Activated CD8-positive, alpha-beta memory T cell treated with anti-CD3 and anti-CD28 coated beads, Interleukin-2, amount 50 U/mL, for 48 hours (primary cell): ENCODE results near the gene AP1G2.
"Not testable (repeated sequence)": the region's sequence is repeated elsewhere in the genome, so short reads cannot be mapped to it uniquely, and the experiment has no call there.

Experiments used
- DNase-seq: peaks from one replicate; pipeline ENCODE4 v3.0.0-alpha.2; 2020

The AP1G2 gene

GRCh38 chr14:23567186-23568020, at the start of gene AP1G2:
Gene AP1G2, minus strand, starts transcription at chr14:23567791. Its CDS starts 477 bp downstream, at chr14:23567314.
- peak; percentile 92 for DNase-seq

GRCh38 chr14:23615856-23616255, 48.3 kb upstream of the AP1G2 start:
- no peak for DNase-seq

- DNase-seq = no peak
Observed at GRCh38 chr14:23614395-23614828, 46.8 kb upstream of the AP1G2 start.

GRCh38 chr14:23613242-23614070, 45.9 kb upstream of the AP1G2 start:
- no peak for DNase-seq

- no peak for DNase-seq
Observed at GRCh38 chr14:23612802-23613201, 45.2 kb upstream of the AP1G2 start.

GRCh38 chr14:23612354-23612732, 44.8 kb upstream of the AP1G2 start:
- DNase-seq = no peak

- DNase-seq = no peak
Observed at GRCh38 chr14:23610815-23611289, 43.3 kb upstream of the AP1G2 start.

GRCh38 chr14:23610090-23610814, 42.7 kb upstream of the AP1G2 start:
- DNase-seq = no peak

DNA sequence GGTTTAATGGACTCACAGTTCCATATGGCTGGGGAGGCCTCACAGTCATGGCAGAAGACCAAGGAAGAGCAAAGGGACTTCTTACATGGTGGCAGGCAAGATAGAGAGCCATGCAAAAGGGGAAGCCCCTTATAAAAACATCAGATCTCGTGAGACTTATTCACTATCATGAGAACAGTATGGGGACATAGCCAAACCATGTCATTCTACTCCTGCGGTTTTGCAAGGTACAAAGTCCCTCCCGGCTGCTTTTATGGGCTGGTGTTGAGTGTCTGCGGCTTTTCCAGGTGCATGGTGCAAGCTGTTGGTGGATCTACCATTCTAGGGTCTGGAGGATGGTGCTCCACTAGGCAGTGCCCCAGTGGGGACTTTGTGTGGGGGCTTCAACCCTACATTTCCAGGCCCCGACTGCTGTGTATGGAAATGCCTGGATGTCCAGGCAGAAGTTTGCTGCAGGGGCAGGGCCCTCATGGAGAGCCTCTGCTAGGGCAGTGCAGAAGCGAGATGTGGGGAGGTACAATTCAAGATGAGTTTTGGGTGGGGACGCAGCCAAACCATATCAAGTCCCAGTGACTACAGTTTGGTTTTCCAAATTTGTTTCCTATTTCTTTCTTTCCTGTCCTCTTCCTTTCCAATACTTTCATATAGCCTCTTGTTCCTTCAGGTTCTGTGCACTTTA, 42.0 kb upstream of the AP1G2 start:
- not testable (repeated sequence) for DNase-seq

GRCh38 chr14:23609001-23609400, 41.4 kb upstream of the AP1G2 start:
- DNase-seq = no peak

- no peak for DNase-seq
Observed at GRCh38 chr14:23608454-23608853, 40.9 kb upstream of the AP1G2 start.

DNA sequence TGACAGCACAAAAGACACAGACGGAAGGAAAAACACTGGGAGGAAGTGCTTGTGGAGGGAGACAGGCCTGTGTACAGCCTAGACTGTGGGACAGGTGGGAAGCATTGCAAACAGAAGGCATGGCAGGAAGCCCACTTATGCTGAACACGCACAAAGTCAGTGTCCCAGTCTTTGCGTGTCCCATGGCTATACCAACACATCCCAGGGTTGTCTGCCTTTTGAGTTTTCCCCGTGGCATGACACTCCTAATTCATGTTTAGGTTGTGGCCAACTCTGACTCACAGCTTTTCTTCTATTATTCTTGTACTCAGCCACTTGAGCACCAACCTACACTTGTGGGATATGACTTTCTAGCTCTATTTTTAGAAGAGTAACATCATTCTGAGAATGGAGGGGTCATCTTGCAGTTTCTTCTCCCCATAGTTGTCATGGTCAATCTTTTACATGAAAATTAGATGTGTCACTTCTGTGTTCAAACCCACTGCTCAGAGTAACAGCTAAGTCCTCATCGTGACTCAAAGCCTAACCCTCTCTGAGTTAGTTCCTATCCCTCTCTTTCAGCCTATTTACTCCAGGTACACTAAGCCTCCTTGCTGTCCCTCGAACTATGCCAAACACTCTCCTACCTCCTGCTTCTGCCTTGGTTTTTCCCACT, 38.5 kb upstream of the AP1G2 start:
- DNase-seq = no peak

DNA sequence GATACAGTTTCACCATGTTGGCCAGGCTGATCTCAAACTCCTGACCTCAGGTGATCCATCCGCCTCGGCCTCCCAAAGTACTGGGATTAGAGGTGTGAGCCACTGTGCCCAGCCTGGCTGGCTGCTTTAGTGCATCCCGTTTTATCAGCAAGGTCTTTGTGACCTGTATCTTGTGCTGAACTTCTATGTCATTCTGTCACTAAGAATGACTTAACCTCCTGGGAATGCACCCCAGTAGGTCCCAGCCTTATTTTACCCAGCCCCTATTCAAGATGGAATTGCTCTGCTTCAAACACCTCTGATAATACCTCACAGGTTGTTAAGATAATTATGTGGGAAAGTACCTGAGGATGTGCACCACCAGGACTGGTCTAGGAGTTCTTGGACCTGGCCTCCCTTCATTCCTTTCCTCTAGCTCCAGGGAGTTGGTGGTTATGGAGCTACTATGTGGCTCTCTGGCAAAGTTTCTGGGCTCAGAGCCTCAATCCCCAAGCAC, 37.1 kb upstream of the AP1G2 start:
- no peak for DNase-seq

DNA sequence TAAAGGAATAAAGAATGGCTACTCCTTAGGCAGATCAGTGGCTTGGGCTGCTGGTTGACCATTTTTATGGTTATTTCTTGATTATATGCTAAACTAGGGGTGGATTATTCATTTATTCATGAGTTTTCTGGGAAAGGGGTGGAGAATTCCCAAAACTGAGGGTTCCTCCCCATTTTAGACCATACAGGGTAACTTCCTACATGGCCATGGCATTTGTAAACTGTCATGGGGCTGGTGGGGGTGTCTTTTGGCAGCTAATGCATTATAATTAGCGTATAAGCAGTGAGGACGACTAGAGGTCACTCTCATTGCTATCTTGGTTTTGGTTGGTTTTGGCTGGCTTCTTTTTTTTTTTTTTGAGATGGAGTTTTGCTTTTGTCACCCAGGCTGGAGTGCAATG, 36.6 kb upstream of the AP1G2 start:
- DNase-seq = no peak

DNA sequence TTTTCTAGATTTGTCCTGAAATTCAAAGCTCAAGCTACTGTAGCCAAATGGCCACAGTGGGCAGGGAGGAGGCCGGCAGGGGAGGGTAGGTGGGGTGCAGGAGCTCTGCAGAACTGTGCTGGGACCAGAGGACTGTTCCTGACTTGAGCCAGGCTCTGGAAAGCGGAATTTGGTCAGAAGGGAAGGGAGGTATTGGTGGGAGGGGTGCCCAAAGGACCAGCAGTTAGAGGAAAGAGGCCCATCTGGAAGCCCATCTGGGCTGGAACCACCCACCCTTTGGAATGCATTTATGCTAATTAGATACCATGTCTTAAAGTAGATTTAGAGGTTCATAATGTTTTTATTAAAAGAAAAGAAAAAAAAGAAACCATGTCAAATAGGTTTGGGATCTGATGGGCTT, 35.5 kb upstream of the AP1G2 start:
- DNase-seq = no peak

GRCh38 chr14:23602181-23603095, 34.8 kb upstream of the AP1G2 start:
- no peak for DNase-seq

DNA sequence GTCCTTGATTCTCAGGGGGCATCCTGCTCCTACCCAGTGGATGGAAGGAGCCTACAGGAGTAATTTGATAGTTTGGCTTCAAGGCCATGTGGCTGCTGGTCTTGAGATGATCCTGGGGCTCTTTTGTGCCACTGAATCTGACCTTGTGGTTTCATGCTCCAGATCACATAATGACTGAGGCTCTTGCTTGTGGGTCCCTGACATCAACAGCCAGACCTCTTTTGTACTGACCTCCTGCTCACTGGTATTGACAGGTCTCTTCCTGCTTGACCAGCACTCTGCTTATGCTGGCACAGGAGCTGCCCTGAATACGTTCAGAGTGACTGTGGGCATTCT, 34.2 kb upstream of the AP1G2 start:
- DNase-seq = no peak

- DNase-seq = no peak
Observed at GRCh38 chr14:23601424-23601823, 33.8 kb upstream of the AP1G2 start.

DNA sequence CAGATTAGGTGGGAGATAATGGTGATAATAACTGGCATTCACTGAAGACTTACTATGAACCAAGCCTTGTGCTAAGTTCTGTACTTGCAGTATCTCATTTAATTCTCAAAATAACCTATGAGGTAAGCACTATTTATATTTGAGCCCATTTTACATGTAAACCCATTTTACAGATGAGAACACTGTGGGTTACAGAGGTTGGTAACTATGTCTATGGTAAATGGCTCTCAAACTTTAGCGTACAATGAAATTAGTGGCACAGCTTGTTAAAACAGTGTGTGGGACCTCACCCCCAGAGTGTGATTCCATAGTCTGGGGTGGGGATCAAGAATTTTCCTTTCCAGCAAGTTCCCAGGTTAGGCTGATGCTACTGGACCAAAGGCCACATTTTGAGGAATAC, 33.2 kb upstream of the AP1G2 start:
- no peak for DNase-seq

- no peak for DNase-seq
Observed at GRCh38 chr14:23600322-23600707, 32.7 kb upstream of the AP1G2 start.

DNA sequence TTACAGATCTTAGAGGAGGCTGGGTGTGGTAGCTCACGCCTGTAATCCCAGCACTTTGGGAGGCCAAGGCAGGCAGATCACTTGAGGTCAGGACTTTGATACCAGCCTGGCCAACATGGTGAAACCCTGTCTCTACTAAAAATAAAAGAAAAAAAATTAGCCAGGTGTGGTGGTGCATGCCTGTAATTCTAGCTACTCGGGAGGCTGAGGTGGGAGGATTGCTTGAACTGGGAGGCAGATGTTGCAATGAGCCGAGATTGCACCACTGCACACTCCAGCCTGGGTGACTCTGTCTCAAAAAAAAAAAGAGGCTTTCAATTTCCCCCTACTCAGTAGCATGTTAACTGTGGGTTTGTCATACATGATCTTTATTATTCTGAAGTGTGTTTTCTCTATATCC, 26.6 kb upstream of the AP1G2 start:
- DNase-seq = not testable (repeated sequence)
